SIG-M5 treated with dmso at 0.1 percent for 504 hours (cell line): ENCODE results near the gene ALK.
"Not testable (repeated sequence)": the region's sequence is repeated elsewhere in the genome, so short reads cannot be mapped to it uniquely, and the experiment has no call there.

Experiments
- DNase-seq: peaks from one replicate; lab custom pipeline; 2025; ENCODE audit not compliant: unreplicated experiment; lab: John Stamatoyannopoulos, UW

Gene ALK

GRCh38 chr2:29761278-29761677, 160.1 kb downstream of the ALK start:
- no peak for DNase-seq

- no peak for DNase-seq
Measured at GRCh38 chr2:29760008-29760407, 161.4 kb downstream of the ALK start.

GRCh38 chr2:29759360-29759759, 162.0 kb downstream of the ALK start:
- no peak for DNase-seq

- no peak for DNase-seq
Measured at GRCh38 chr2:29755829-29756228, 165.6 kb downstream of the ALK start.

DNA sequence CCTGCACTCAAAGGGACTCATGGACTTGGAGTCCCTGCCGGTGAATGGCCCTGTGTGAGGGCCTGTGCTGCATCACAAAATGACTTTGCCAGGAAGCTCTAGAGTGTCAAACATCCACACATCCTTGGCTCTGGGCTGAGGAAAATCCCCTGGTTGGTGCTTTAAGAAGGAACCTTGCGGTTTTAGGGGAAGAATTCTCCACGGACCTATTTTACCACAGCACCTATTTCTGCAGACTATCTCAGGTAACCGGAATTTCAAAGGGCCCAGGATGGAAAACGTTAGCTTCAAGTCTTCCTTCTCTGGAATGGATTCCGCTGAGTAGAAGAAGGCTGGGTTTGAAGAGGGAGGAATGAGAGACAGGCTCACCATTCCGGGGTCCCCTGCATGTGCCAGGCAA, 166.2 kb downstream of the ALK start:
- DNase-seq: no peak

DNA sequence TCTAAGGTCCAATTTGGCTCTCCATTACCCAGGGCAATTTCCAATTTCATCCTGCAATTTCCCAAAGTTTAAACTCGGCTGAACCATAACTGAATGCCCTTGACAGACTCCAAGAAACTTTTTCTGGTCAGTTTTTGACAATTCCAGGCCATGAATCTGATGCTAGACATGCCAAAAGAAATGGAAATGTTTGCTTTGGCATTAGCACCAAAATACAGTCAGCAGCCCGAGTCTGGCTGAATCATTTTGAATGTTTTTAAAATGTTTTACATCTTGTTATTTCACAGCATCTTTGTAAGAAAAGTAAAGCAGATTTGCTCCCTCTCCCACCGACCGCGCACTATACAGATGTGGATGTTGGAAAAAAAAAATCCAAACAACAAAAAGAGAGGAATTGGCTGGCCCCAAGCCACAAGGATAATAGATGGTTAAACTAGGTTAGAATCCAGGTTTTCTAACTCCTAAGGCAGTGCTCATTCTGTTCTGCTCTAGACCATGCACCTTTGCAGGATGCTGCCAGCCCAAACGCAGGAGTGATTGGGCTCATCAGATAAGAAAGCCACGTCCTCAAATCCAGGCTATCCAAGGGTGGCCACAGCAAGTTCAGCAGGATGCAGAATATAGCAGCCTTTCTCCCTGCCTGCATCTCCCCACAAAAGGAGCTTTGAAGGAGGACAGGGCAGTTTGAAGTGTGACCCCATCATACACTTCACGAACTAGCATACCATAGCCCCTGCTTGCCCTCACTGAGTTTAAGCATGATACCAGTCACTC, 167.5 kb downstream of the ALK start:
- no peak for DNase-seq

GRCh38 chr2:29751390-29751789, 170.0 kb downstream of the ALK start:
- no peak for DNase-seq

DNA sequence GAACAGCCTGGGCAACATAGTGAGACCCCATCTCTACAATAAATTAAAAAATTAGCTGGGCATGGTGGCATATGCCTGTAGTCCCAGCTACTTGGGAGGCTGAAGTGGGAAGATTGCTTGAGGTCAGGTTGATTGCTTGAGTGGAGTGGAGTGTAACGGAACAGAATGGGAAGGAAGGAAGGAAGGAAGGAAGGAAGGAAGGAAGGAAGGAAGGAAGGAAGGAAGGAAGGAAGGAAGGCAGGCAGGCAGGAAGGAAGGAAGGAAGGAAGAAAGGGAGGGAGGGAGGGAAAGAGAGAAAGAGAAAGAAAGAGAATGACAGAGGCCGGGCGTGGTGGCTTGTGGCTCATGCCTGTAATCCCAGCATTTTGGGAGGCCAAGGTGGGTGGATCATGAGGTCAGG, 170.9 kb downstream of the ALK start:
- not testable (repeated sequence) for DNase-seq

DNA sequence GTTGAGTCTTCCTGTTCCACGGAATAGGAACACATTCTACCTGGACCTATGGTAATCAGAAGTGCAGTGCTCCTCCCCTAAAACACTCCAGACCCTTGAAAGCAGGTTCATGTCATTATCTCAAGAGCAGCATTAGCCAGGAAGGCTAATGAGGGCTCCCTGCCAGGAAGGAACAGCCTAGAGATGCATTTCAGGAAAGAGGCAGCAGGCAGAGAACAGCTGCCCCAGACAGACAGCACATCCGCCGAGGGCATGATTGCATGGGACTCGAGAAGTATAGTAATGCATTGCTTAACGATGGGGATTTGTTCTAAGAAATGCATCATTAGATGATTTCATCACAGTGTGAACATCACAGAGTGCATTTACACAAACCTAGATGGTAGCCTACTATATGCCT, 171.5 kb downstream of the ALK start:
- DNase-seq: no peak

- no peak for DNase-seq
Measured at GRCh38 chr2:29749041-29749440, 172.3 kb downstream of the ALK start.

DNA sequence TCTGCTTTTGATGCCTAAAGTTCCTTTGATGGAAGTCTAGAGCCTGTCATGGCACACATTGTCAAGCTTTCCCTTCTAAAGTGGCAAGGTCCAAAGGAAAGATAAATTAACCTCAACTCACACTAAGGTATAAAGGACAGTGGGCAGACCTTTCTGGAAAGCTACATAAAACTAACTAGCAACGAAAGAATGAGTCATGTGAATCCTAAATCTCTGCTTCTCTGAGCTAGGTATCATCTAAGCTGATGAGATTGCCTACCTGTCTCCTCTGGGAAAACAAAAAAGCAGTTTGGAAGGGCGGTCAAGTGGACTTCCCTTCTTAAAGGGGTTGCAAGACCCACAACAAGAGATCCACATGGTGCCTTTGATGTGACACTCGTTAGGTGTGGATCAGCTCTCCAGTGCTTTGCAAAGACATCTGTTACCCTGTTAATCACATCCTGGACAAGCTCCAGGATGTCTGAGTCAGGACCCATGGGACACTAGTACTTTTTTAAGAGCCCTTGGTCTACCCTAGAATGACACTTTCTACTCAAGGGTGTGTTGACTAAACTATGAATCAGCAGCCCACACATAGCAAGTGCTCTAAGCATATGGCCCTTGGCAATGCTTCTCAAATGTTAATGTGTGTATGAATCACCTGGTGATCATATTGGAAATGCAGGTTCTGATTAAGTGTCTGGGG, 173.5 kb downstream of the ALK start:
- DNase-seq: peak; percentile 19

GRCh38 chr2:29744976-29745375, 176.4 kb downstream of the ALK start:
- DNase-seq: no peak

DNA sequence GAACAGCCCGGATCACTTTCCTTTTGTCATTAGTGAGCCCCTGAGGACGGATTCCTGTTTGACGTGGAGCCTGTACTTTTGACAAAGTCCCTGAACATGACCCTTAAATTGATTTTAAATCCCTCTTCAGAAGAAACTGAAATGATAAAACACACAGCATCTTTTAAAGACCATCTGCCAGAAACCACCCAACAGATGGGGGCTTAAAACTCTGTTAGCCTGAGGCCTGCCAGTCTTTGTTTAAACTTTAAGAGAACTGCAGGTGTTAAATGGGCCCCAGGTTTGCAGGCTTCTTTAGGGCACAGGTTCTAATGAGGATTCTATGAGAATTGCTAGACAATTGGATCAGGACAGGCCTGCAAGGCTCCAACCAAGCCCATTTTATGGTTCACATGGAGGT, 177.9 kb downstream of the ALK start:
- DNase-seq: no peak

- no peak for DNase-seq
Measured at GRCh38 chr2:29742656-29743055, 178.7 kb downstream of the ALK start.

GRCh38 chr2:29741132-29741531, 180.3 kb downstream of the ALK start:
- no peak for DNase-seq

- no peak for DNase-seq
Measured at GRCh38 chr2:29733965-29734364, 187.4 kb downstream of the ALK start.

DNA sequence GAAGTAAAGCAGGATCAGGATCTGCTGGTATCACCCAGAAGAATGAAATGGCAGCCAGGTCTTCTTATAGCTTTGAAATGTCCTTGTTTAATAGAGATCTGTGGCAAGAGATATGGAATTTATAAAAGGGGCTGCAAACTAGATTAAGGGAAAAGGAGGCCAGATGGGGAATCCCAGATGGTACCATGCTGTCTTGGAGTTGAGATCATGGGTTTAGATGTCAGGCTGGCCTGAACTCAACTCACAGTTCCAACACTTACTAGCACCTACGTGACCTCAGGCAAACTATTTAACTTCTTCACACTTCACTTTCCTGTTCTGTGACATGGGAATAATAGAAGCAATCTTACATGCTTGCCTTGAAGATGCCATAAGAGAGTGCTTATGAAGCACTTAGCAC, 188.2 kb downstream of the ALK start:
- no peak for DNase-seq

DNA sequence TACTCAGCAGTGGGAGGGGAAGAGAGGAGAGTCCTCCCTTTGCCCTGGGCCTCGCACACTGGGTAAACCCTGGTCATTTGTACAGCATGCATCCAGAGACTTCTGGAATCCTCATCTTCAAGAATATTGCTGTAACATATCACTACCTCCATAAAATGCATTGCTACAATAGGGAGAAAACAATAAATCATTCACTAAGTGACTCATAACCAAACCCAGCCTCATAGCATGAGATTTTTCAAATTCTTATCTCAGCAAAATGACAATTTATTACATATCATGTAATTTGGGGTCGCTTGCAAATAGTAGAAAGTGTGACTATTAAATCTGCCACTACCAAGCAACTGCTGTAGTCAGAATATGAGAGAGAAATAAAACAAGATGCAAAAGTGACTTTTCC, 189.4 kb downstream of the ALK start:
- no peak for DNase-seq

- DNase-seq: no peak
Measured at GRCh38 chr2:29729932-29730331, 191.5 kb downstream of the ALK start.

DNA sequence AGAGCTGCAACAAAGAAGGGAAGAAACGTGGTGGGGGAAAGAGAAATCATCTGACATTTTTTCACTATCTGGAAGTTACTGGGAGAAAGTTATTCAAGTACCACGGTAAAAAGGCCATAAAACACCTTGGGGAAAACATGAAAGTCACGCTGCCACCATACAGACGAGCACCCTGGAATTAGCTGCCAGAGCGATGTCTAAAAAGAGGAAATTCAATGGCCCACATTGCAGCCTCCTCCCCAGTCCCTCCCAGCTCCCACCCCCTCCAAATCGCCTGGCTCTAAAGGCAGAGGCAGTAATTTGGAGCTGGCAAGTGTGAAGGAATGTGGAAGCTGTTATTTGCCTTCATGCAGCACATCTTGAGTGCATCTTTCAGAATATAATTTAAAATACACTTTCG, 192.0 kb downstream of the ALK start:
- no peak for DNase-seq

DNA sequence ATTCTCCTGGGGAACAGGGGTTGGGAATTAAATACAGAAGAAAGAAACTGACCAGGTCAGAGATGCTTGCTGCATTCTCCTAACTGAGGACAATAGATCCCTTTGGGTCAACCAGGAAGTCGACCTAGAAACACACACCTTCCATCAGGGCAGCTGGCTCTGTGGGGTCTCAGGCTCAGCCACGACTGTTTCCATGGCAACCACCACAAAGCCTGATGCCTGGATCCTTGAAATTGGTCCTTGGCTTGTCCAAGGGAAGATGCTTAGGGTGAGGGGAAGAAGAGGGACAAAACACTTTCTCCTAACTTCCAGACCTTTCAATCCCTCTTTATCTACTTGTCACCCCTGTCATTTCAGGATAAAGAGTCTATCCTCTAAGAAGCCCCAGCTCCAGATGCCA, 194.4 kb downstream of the ALK start:
- DNase-seq: no peak

DNA sequence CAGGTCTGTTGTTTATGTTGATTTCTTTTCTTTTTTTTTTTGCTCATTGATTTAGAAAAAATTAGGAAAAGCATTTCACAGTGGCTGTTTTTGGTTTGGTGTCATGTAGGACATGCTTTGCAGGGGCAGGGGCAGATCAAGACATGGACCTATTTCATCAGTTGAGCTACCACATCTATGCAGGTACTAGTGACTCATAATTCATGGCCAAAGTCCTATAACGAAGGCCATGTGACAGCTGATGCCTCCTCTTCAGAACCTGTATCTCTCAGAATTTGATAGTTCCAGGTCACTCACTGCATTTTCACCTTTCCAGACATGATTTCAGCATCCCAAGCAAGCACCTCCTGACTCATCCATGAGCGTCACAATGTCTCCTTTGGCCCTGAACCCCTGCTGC, 195.8 kb downstream of the ALK start:
- DNase-seq: no peak

DNA sequence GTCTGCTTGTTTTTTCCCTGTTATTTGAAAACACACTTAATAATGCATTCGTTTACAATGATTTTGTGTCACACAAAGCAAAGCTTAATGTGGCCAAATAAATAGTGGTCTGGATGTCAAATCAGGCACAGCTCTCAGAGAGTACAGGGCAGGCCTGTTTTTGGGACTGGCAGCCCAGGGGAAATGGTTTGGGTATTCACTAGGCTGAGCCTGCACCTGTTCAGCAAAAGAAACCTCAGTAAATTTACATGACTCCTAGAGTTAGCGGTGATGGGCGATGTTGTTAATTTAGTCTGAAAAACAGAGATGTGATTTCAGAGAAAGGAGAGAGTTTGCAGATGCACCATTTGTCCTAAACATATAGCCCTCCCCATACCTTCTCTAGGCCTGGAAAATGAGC, 197.1 kb downstream of the ALK start:
- DNase-seq: no peak
